Lower lobe of right lung (tissue), 2 donors: ENCODE results near the gene PEX13. TPM values are rescaled to one million over a fixed set of nuclear protein-coding genes. Genes with fewer than 3 reads are reported as not detected.

ENCODE experiments used
- ATAC-seq, 2 donors: fragments of 200-7000 bp; cut with Tn5 transposase; one replicate each; pipeline ENCODE4 v1.9.1; 2020 to 2022; ENCODE audit warnings: mild to moderate bottlenecking in 2 of 2, moderate library complexity in 2 of 2
- DNase-seq: peaks from one replicate; pipeline ENCODE4 v3.0.0-alpha.2; 2020
- H3K27ac ChIP-seq: fragments of 200-600 bp; one replicate; pipeline ENCODE4 v1.8.0; 2022
- H3K27me3 ChIP-seq: fragments of 200-600 bp; one replicate; pipeline ENCODE4 v1.8.0; 2022; ENCODE audit warnings: low read depth
- H3K36me3 ChIP-seq: fragments of 200-600 bp; one replicate; pipeline ENCODE4 v1.8.0; 2022; ENCODE audit warnings: mild to moderate bottlenecking
- H3K4me1 ChIP-seq: fragments of 200-600 bp; one replicate; pipeline ENCODE4 v1.8.0; 2022
- H3K4me3 ChIP-seq: fragments of 200-600 bp; one replicate; pipeline ENCODE4 v1.8.0; 2022; ENCODE audit warnings: mild to moderate bottlenecking
- H3K9me3 ChIP-seq: fragments of 200-600 bp; one replicate; pipeline ENCODE4 v1.8.0; 2022
- intact Hi-C: fragments of 100-400 bp; cut with DNase I; formaldehyde crosslinking; loops from one replicate; pipeline ENCODE4 v1.11.0; 2022
- total RNA-seq: library from RNA; stranded (reverse); fragmentation: NEBNext Ultra II Directional; extraction: Animal tissue kit (Norgen Biotek cat#: 25700); gene quantifications from one replicate; pipeline ENCODE4 v1.2.1, GENCODE V29; 2021
- TF ChIP-seq, protein P1 (sequence below): fragments of 200-600 bp; IDR thresholded peaks from one replicate; pipeline ENCODE4 v1.8.0; 2022; ENCODE audit warnings: antibody characterized with exemption, mild to moderate bottlenecking
- donor health status: DM: no; HTN: yes; CAD: no; lungs with severe emphysema.

The PEX13 gene
- total RNA-seq, 1 donor from 2014 or later = 25.8 TPM

DNA sequence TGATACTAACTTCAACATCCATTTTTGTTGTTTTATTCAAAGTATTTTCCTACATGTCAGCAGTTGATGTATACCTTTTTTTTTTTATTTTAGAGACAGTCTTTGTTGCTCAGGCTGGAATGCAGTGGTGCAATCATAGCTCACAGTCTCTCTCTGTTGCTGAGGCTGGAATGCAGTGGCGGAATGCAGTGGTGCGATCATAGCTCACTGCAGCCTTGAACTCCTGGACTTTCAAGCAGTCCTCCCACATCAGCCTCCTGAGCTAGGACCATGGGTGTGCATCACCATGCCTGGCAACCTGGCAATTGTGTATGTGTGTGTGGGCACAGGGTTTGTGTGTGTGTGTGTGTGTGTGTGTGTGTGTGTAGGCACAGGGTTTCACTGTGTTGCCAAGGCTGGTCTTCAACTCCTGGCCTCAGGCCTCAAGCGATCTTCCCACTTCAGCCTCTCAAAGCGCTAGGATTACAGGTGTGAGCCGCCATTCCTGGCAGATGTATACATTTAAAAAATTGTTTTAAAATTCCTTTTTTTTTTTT, 72.9 kb downstream of the PEX13 start:
- no peaks in the 10 kb centered on the region for H3K4me1 ChIP-seq
- no peak overlapping the region for H3K27ac ChIP-seq
- TF ChIP-seq, protein P1, sequence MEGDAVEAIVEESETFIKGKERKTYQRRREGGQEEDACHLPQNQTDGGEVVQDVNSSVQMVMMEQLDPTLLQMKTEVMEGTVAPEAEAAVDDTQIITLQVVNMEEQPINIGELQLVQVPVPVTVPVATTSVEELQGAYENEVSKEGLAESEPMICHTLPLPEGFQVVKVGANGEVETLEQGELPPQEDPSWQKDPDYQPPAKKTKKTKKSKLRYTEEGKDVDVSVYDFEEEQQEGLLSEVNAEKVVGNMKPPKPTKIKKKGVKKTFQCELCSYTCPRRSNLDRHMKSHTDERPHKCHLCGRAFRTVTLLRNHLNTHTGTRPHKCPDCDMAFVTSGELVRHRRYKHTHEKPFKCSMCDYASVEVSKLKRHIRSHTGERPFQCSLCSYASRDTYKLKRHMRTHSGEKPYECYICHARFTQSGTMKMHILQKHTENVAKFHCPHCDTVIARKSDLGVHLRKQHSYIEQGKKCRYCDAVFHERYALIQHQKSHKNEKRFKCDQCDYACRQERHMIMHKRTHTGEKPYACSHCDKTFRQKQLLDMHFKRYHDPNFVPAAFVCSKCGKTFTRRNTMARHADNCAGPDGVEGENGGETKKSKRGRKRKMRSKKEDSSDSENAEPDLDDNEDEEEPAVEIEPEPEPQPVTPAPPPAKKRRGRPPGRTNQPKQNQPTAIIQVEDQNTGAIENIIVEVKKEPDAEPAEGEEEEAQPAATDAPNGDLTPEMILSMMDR = no peak
- DNase-seq (no peak), ATAC-seq (no peak)
- no peak overlapping the region for H3K4me3 ChIP-seq
- peaks cover 42% of the 10 kb centered on the region for H3K36me3 ChIP-seq
- no peaks in the 10 kb centered on the region for H3K27me3 ChIP-seq
- intact Hi-C loops = no loop called here
- no peaks in the 10 kb centered on the region for H3K9me3 ChIP-seq

DNA sequence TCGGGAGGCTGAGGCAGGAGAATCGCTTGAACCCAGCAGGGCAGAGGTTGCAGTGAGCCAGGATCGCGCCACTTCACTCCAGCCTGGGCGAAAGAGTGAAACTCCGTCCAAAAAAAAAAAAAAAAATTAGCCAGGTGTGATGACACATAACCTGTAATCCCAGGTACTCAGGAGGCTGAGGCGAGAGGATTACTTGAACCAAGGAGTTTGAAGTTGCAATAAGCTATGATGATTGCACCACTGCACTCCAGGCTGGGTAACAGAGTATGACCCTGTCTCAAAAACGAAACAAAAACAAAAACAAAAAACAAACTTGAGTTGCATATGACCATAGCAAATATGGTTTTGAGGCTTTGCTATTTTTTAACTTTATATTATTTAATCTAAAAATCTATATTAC, 74.0 kb downstream of the PEX13 start:
- H3K9me3 ChIP-seq = no peaks in the 10 kb centered on the region
- no peaks in the 10 kb centered on the region for H3K27me3 ChIP-seq
- H3K4me1 ChIP-seq = no peaks in the 10 kb centered on the region
- ATAC-seq (no peak), DNase-seq (no peak)
- intact Hi-C loops = no loop called here
- peaks cover 36% of the 10 kb centered on the region for H3K36me3 ChIP-seq
- no peak overlapping the region for H3K4me3 ChIP-seq
- H3K27ac ChIP-seq = no peak overlapping the region
- TF ChIP-seq, protein P1 = no peak

DNA sequence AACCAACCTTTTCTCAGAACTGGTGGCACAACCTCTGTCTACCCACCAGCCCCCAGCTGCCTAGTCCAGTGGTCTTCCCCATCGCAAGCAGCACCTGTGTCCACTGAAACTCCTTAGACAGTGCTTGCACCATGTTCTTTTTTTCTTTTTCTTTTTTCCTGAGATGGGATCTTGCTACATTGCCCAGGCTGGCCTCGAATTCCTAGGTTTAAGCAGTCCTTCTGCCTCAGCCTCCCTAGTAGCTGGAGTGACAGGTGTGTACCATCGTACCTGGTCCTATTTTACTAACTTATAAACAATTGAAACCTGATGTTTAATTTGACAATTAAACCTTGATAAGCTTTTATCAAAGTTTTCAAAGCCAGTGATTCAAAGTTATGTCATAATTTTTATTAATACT, 78.9 kb downstream of the PEX13 start:
- no peak overlapping the region for H3K4me3 ChIP-seq
- DNase-seq (no peak), ATAC-seq (no peak)
- peaks cover under 1% of the 10 kb centered on the region for H3K36me3 ChIP-seq
- no peaks in the 10 kb centered on the region for H3K9me3 ChIP-seq
- intact Hi-C loops = no loop called here
- H3K4me1 ChIP-seq = no peaks in the 10 kb centered on the region
- H3K27me3 ChIP-seq = no peaks in the 10 kb centered on the region
- TF ChIP-seq, protein P1 = no peak
- H3K27ac ChIP-seq = no peak overlapping the region

DNA sequence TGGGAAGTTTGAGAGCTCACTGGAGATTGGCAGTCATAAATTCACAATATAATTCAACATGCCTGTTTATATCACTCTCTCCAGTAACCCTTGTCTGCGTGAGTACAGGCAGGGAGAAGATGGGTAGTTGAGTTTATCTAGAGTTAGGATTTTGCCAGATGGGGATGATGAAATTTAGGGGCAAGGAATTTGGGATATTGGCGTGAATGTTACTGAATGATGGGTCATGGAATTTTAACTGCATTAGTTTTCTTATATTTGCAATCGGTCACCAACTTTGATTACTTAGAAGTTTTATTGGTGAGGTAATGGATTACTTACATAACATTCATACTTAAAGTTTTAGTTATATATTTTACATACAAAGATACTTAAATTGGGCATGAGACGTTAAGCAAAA, 83.3 kb downstream of the PEX13 start:
- no peaks in the 10 kb centered on the region for H3K9me3 ChIP-seq
- intact Hi-C loops = no loop called here
- peaks cover 8% of the 10 kb centered on the region for H3K36me3 ChIP-seq
- no peaks in the 10 kb centered on the region for H3K4me1 ChIP-seq
- ATAC-seq (no peak), DNase-seq (no peak)
- TF ChIP-seq, protein P1 = no peak
- H3K4me3 ChIP-seq = no peak overlapping the region
- H3K27ac ChIP-seq = no peak overlapping the region
- H3K27me3 ChIP-seq = no peaks in the 10 kb centered on the region

Other genes with a start within 250 kb of the PEX13 start
- 33.6 TPM for gene REL, start 136.1 kb upstream of the PEX13 start, total RNA-seq
- 8.5 TPM for gene PUS10, start 535 bp downstream of the PEX13 start, total RNA-seq
- 13.8 TPM for gene SANBR, start 48.2 kb downstream of the PEX13 start, total RNA-seq
- gene C2orf74, start 144.5 kb downstream of the PEX13 start, total RNA-seq = 17.4 TPM